ENCODE measurements around the gene TMEM44.

DNA sequence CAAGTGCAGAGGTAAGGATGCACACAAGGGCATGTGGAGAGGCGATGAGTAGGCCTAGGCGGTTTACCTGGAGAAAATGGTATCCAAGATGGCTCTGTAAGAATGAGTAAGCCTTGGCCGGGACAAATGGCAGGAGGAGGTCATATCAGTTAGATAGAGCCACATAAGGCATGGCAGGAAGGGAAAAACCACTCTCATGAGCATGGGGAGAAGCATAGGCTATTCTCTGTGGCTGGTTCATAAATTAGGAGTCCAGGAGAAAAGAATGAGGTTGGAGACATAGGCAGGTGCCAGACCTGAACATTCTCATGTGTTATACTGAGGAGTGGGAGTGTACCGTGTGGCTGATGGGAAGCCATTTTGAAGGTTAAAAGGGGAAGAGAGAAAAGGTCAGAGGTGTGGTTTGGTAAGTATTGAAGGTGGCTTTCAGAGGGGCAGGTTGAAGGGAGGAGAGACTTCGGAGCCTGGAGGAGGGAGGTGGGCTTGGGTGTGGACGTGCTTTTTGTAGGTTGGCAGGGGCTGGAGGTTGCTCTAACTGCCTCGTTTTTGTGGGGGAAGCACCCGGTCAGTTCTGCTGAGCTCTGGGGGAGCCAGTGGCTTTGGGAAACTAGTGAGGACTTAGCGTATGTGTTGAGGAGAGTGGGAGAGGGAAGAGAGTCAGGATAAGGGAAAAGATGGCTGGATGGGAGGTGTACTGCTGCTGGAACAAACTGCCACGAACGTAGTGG is 47.8 kb upstream of the TMEM44 start:
- TF ChIP-seq CTCF (IDR thresholded peaks at IDR 0.05) (no peak), POLR2A (IDR thresholded peaks at IDR 0.05) (no peak)
